ENCODE measurements around the gene DEPDC4. TPM values are rescaled to one million over a fixed set of nuclear protein-coding genes. Genes with fewer than 3 reads are reported as not detected.
"Not testable (repeated sequence)": the region's sequence is repeated elsewhere in the genome, so short reads cannot be mapped to it uniquely, and the experiment has no call there.

Gene DEPDC4
- total RNA-seq, 1 experiment from 2014 or later, result 2.0 TPM

GRCh38 chr12:100238801-100239200 lies 28.1 kb downstream of the DEPDC4 start:
- ChIA-PET POLR2A (ENCODE audit: low non-redundant PET) (no interaction called here), CTCF (no interaction called here)
- DNase-seq (ENCODE audit: low spot score), result no peak
- Histone ChIP-seq H3K27me3 (replicated peaks; ENCODE audit: insufficient read depth, low read depth, low read length, poor library complexity) (no peaks in the 10 kb centered on the region), H3K9me3 (ENCODE audit: low read depth, low read length, poor library complexity, severe bottlenecking) (no peaks in the 10 kb centered on the region), H3K4me1 (ENCODE audit: insufficient read depth, low read length, poor library complexity, severe bottlenecking) (no peaks in the 10 kb centered on the region), H3K27ac (ENCODE audit: low read depth, low read length, poor library complexity, severe bottlenecking) (no peak overlapping the region), H3K4me3 (ENCODE audit: low read depth, low read length, poor library complexity, severe bottlenecking) (no peak overlapping the region), H3K36me3 (ENCODE audit: insufficient read depth, low read length, poor library complexity, severe bottlenecking) (no peaks in the 10 kb centered on the region)
- BruUV-seq (replicated peaks), result no TSS peak
- intact Hi-C loops (cut with micrococcal nuclease; ENCODE audit: unreplicated experiment), result no loop called here
- TF ChIP-seq EZH2 (IDR thresholded peaks at IDR 0.05; ENCODE audit: borderline replicate concordance, low read depth, low read length, poor library complexity, severe bottlenecking), result no peak

GRCh38 chr12:100234591-100235304 lies 32.1 kb downstream of the DEPDC4 start:
- CTCF ChIA-PET, result interaction anchor here (0.6 to 1.8 kb wide), 7 partner anchors 20 to 1177 kb away, joined by 3 to 18 read pairs (median 3); no protein-coding TSS in a partner anchor

GRCh38 chr12:100234166-100234565 lies 32.7 kb downstream of the DEPDC4 start:
- H3K36me3 ChIP-seq (ENCODE audit: insufficient read depth, low read length, poor library complexity, severe bottlenecking), result no peaks in the 10 kb centered on the region
- BruUV-seq (replicated peaks), result no TSS peak
- H3K27me3 ChIP-seq (replicated peaks; ENCODE audit: insufficient read depth, low read depth, low read length, poor library complexity), result no peaks in the 10 kb centered on the region
- ChIA-PET CTCF (interaction anchor here (0.8 kb wide), 1 partner anchor 319 kb away, joined by 3 read pairs; no protein-coding TSS in a partner anchor), POLR2A (ENCODE audit: low non-redundant PET) (no interaction called here)
- no peak for DNase-seq (ENCODE audit: low spot score)
- no peaks in the 10 kb centered on the region for H3K4me1 ChIP-seq (ENCODE audit: insufficient read depth, low read length, poor library complexity, severe bottlenecking)
- intact Hi-C loops (cut with micrococcal nuclease; ENCODE audit: unreplicated experiment), result loop anchor here (1.0 to 5.0 kb wide), 4 partner anchors 171 to 501 kb away; no protein-coding TSS in a partner anchor
- H3K27ac ChIP-seq (ENCODE audit: low read depth, low read length, poor library complexity, severe bottlenecking), result no peak overlapping the region
- no peak overlapping the region for H3K4me3 ChIP-seq (ENCODE audit: low read depth, low read length, poor library complexity, severe bottlenecking)
- TF ChIP-seq EZH2 (IDR thresholded peaks at IDR 0.05; ENCODE audit: borderline replicate concordance, low read depth, low read length, poor library complexity, severe bottlenecking) (no peak), CTCF (conservative IDR thresholded peaks at IDR 0.05; ENCODE audit: low read depth, low read length) (no peak)
- H3K9me3 ChIP-seq (ENCODE audit: low read depth, low read length, poor library complexity, severe bottlenecking), result no peaks in the 10 kb centered on the region

More at GRCh38 chr12:100234591-100235304, 32.1 kb downstream of the DEPDC4 start:
- H3K4me3 ChIP-seq (ENCODE audit: low read depth, low read length, poor library complexity, severe bottlenecking), result no peak overlapping the region
- intact Hi-C loops (cut with micrococcal nuclease; ENCODE audit: unreplicated experiment), result loop anchor here (1.0 to 5.0 kb wide), 4 partner anchors 170 to 500 kb away; no protein-coding TSS in a partner anchor
- H3K9me3 ChIP-seq (ENCODE audit: low read depth, low read length, poor library complexity, severe bottlenecking), result no peaks in the 10 kb centered on the region
- no peak overlapping the region for H3K27ac ChIP-seq (ENCODE audit: low read depth, low read length, poor library complexity, severe bottlenecking)
- H3K27me3 ChIP-seq (replicated peaks; ENCODE audit: insufficient read depth, low read depth, low read length, poor library complexity), result no peaks in the 10 kb centered on the region
- no peaks in the 10 kb centered on the region for H3K4me1 ChIP-seq (ENCODE audit: insufficient read depth, low read length, poor library complexity, severe bottlenecking)
- POLR2A ChIA-PET (ENCODE audit: low non-redundant PET), result no interaction called here
- TF ChIP-seq CTCF (conservative IDR thresholded peaks at IDR 0.05; ENCODE audit: low read depth, low read length) (peak; percentile 79), EZH2 (IDR thresholded peaks at IDR 0.05; ENCODE audit: borderline replicate concordance, low read depth, low read length, poor library complexity, severe bottlenecking) (no peak)
- no peaks in the 10 kb centered on the region for H3K36me3 ChIP-seq (ENCODE audit: insufficient read depth, low read length, poor library complexity, severe bottlenecking)
- no TSS peak for BruUV-seq (replicated peaks)
- peak; percentile 72 for DNase-seq (ENCODE audit: low spot score)

GRCh38 chr12:100231873-100232272 lies 35.0 kb downstream of the DEPDC4 start:
- H3K9me3 ChIP-seq (ENCODE audit: low read depth, low read length, poor library complexity, severe bottlenecking); H3K36me3 ChIP-seq (ENCODE audit: insufficient read depth, low read length, poor library complexity, severe bottlenecking); H3K4me3 ChIP-seq (ENCODE audit: low read depth, low read length, poor library complexity, severe bottlenecking); POLR2A ChIA-PET (ENCODE audit: low non-redundant PET); CTCF ChIA-PET; DNase-seq (ENCODE audit: low spot score); H3K27me3 ChIP-seq (replicated peaks; ENCODE audit: insufficient read depth, low read depth, low read length, poor library complexity); BruUV-seq (replicated peaks); H3K27ac ChIP-seq (ENCODE audit: low read depth, low read length, poor library complexity, severe bottlenecking); H3K4me1 ChIP-seq (ENCODE audit: insufficient read depth, low read length, poor library complexity, severe bottlenecking): not testable (repeated sequence)
- intact Hi-C loops (cut with micrococcal nuclease; ENCODE audit: unreplicated experiment), result loop anchor here (5.0 kb wide), 1 partner anchor 440 kb away; no protein-coding TSS in a partner anchor

Measured in A673 (cell line).